Neural cell (in vitro differentiated cells): ENCODE measurements around the gene CTRB2. TPM values are rescaled to one million over a fixed set of nuclear protein-coding genes. Genes with fewer than 3 reads are reported as not detected.

ENCODE experiments used
- H2AFZ ChIP-seq: fragments of 200-600, 300-800 bp; sonication (generic), shearing (Covaris generic); 2 replicates; pipeline ENCODE4 v1.6.0; 2014; ENCODE audit warnings: low read depth, mild to moderate bottlenecking, antibody characterized with exemption, low read length, moderate library complexity
- H3F3A ChIP-seq: fragments of 200-600 bp; shearing (Covaris generic); 2 replicates; pipeline ENCODE4 v1.6.1; 2016; ENCODE audit warnings: mild to moderate bottlenecking, moderate library complexity, mixed read lengths, antibody characterized with exemption, low read length; ENCODE audit not compliant: insufficient read depth, poor library complexity, severe bottlenecking
- H3K27ac ChIP-seq: fragments of 200-600, 300-800 bp; sonication (generic), shearing (Covaris generic); 2 replicates; pipeline ENCODE4 v1.5.1; 2014; ENCODE audit warnings: mild to moderate bottlenecking, low read length, moderate library complexity
- H3K27me3 ChIP-seq: fragments of 300-800, 200-600 bp; sonication (generic), shearing (Covaris generic); 2 replicates; pipeline ENCODE4 v1.6.0; 2014; ENCODE audit warnings: mild to moderate bottlenecking, low read depth, low read length, moderate library complexity; ENCODE audit not compliant: insufficient read depth
- H3K36me3 ChIP-seq: fragments of 300-800, 200-600 bp; sonication (generic), shearing (Covaris generic); 2 replicates; pipeline ENCODE4 v1.5.1; 2014; ENCODE audit warnings: mild to moderate bottlenecking, antibody characterized with exemption, low read length, moderate library complexity; ENCODE audit not compliant: insufficient read depth
- H3K4me2 ChIP-seq: fragments of 300-800, 200-600 bp; sonication (generic), shearing (Covaris generic); 2 replicates; pipeline ENCODE4 v1.6.0; 2014; ENCODE audit warnings: mild to moderate bottlenecking, low read length
- H3K4me3 ChIP-seq: fragments of 300-800, 200-600 bp; sonication (generic), shearing (Covaris generic); 2 replicates; pipeline ENCODE4 v1.5.1; 2014; ENCODE audit warnings: mild to moderate bottlenecking, low read length, moderate library complexity
- H3K79me2 ChIP-seq: fragments of 200-600 bp; shearing (Covaris generic); replicated peaks from 2 replicates; pipeline ENCODE4 v1.6.0; 2014; ENCODE audit warnings: mild to moderate bottlenecking, low read length, moderate library complexity; ENCODE audit not compliant: insufficient read depth
- H3K9ac ChIP-seq: fragments of 300-800, 200-600 bp; sonication (generic), shearing (Covaris generic); 2 replicates; pipeline ENCODE4 v1.6.1; 2016; ENCODE audit warnings: mild to moderate bottlenecking, low read length, mixed read lengths
- H3K9me2 ChIP-seq: fragments of 200-600 bp; shearing (Covaris generic); 2 replicates; pipeline ENCODE4 v1.6.1; 2016; ENCODE audit warnings: mild to moderate bottlenecking, low read length, mixed read lengths; ENCODE audit not compliant: insufficient read depth
- H3K9me3 ChIP-seq: fragments of 200-600, 300-800 bp; sonication (generic), shearing (Covaris generic); 2 replicates; pipeline ENCODE4 v1.6.1; 2016; ENCODE audit warnings: mild to moderate bottlenecking, mixed run types, low read length, moderate library complexity, mixed read lengths
- H4K20me1 ChIP-seq: fragments of 200-600 bp; shearing (Covaris generic); 2 replicates; pipeline ENCODE4 v1.6.1; 2016; ENCODE audit warnings: mild to moderate bottlenecking, mixed run types; ENCODE audit not compliant: insufficient read depth
- CTCF ChIP-seq: fragments of 450-650 bp; IDR thresholded peaks from 2 replicates; pipeline ENCODE4 v1.5.1; 2014; ENCODE audit warnings: antibody characterized with exemption, mild to moderate bottlenecking, moderate library complexity; ENCODE audit not compliant: poor library complexity, severe bottlenecking
- EP300 ChIP-seq: fragments of 450-650 bp; conservative IDR thresholded peaks from 2 replicates; pipeline ENCODE4 v1.6.1; 2014; ENCODE audit warnings: antibody characterized with exemption, mild to moderate bottlenecking, moderate library complexity; ENCODE audit not compliant: poor library complexity, severe bottlenecking
- EZH2 ChIP-seq: fragments of 200-600, 300-800 bp; shearing (Covaris generic), sonication (generic); IDR thresholded peaks from 2 replicates; pipeline ENCODE4 v1.6.1; 2014; ENCODE audit warnings: antibody characterized with exemption, low read length, borderline replicate concordance, mild to moderate bottlenecking; ENCODE audit not compliant: insufficient read depth, poor library complexity, severe bottlenecking
- MXI1 ChIP-seq: fragments of 450-650 bp; conservative IDR thresholded peaks from 2 replicates; pipeline ENCODE4 v1.6.1; 2014; ENCODE audit warnings: antibody characterized with exemption, mild to moderate bottlenecking; ENCODE audit not compliant: poor library complexity, severe bottlenecking
- POLR2AphosphoS5 ChIP-seq: IDR thresholded peaks from 2 replicates; pipeline ENCODE4 v1.6.1; 2012
- RAD21 ChIP-seq: fragments of 450-650 bp; conservative IDR thresholded peaks from 2 replicates; pipeline ENCODE4 v1.6.1; 2014; ENCODE audit warnings: antibody characterized with exemption, mild to moderate bottlenecking, moderate library complexity
- REST ChIP-seq: IDR thresholded peaks from 2 replicates; pipeline ENCODE4 v1.6.1; 2012; ENCODE audit warnings: borderline replicate concordance
- SMC3 ChIP-seq: fragments of 450-650 bp; conservative IDR thresholded peaks from 2 replicates; pipeline ENCODE4 v1.6.1; 2014; ENCODE audit warnings: antibody characterized with exemption, mild to moderate bottlenecking, moderate library complexity; ENCODE audit not compliant: poor library complexity
- TAF1 ChIP-seq: IDR thresholded peaks from 2 replicates; pipeline ENCODE4 v1.6.1; 2012; ENCODE audit warnings: low read depth
- polyA plus RNA-seq: library from polyadenylated mRNA; depleted of rRNA; stranded (reverse); fragments of >200 nt; gene quantifications from 2 replicates; pipeline ENCODE4 v1.2.3, GENCODE V29; 2014

The CTRB2 gene
- polyA plus RNA-seq, 1 donor from 2014 or later, result not detected

GRCh38 chr16:75248536-75249380 is 41.8 kb upstream of the CTRB2 start:
- Histone ChIP-seq H3K4me3 (no peak overlapping the region), H3K79me2 (peaks cover 32% of the 10 kb centered on the region), H4K20me1 (peaks cover 10% of the 10 kb centered on the region), H3K27ac (no peak overlapping the region), H3K27me3 (no peaks in the 10 kb centered on the region), H3K9me3 (no peaks in the 10 kb centered on the region), H3K36me3 (no peaks in the 10 kb centered on the region), H3K9me2 (no peaks in the 10 kb centered on the region), H3K9ac (no peak overlapping the region), H3F3A (no peaks in the 10 kb centered on the region), H2AFZ (no peak overlapping the region), H3K4me2 (no peak overlapping the region)
- no peak for TF ChIP-seq EP300
- no peak for TF ChIP-seq MXI1
- TF ChIP-seq REST, result no peak
- TF ChIP-seq EZH2, result no peak
- no peak for TF ChIP-seq SMC3
- TF ChIP-seq TAF1, result no peak
- TF ChIP-seq POLR2AphosphoS5, result no peak
- no peak for TF ChIP-seq CTCF
- no peak for TF ChIP-seq RAD21

- Histone ChIP-seq H3K27ac (no peak overlapping the region), H3K4me3 (no peak overlapping the region), H3K4me2 (no peak overlapping the region), H3F3A (no peaks in the 10 kb centered on the region), H3K36me3 (no peaks in the 10 kb centered on the region), H2AFZ (no peak overlapping the region), H3K9me2 (no peaks in the 10 kb centered on the region), H3K9me3 (no peaks in the 10 kb centered on the region), H3K27me3 (no peaks in the 10 kb centered on the region), H3K79me2 (peaks cover 32% of the 10 kb centered on the region), H4K20me1 (peaks cover 10% of the 10 kb centered on the region), H3K9ac (no peak overlapping the region)
- TF ChIP-seq POLR2AphosphoS5 (no peak), RAD21 (no peak)
These were observed 41.2 kb upstream of the CTRB2 start for GRCh38 chr16:75248142-75248535.
